GM12878 (cell line): ENCODE data around the gene SLC38A4. TPM values are rescaled to one million over a fixed set of nuclear protein-coding genes. Genes with fewer than 3 reads are reported as not detected.
A peak's percentile ranks its signal among the peaks of the same experiment; 100 is the strongest.

Source experiments
- ATAC-seq: fragments of 200-7000 bp; cut with Tn5 transposase; 3 replicates; pipeline ENCODE4 v1.9.1; 2020; ENCODE audit warnings: mild to moderate bottlenecking, moderate library complexity
- BruUV-seq: library from RNA; stranded (reverse); fragments of 400-500 nt; replicated peaks from 2 replicates; lab custom pipeline; 2021; lab: Mats Ljungman, UMichigan
- CTCF ChIA-PET: fragments of 300-600 bp; sonication (Branson Sonifier 250); formaldehyde crosslinking; extraction: SDS; loops from one replicate; lab custom pipeline; 2021; ENCODE audit warnings: inconsistent platforms; lab: Yijun Ruan, JAX
- POLR2A ChIA-PET: fragments of 350-600 bp; formaldehyde crosslinking; extraction: SDS; loops from one replicate; lab custom pipeline; 2021; ENCODE audit warnings: inconsistent platforms; lab: Charles Lee
- RAD21 ChIA-PET: fragments of 300-600 bp; sonication (Branson Sonifier 250); formaldehyde crosslinking; loops from one replicate; lab custom pipeline; 2023; ENCODE audit warnings: antibody characterized with exemption; ENCODE audit not compliant: unreplicated experiment; lab: Charles Lee
- SMC1A ChIA-PET: fragments of 300-600 bp; sonication (Branson Sonifier 250); formaldehyde crosslinking; loops from one replicate; lab custom pipeline; 2023; ENCODE audit not compliant: unreplicated experiment, uncharacterized antibody; lab: Charles Lee
- DNase-seq: peaks from one replicate; pipeline ENCODE4 v3.0.0-alpha.2; 2011; ENCODE audit warnings: low read depth, low spot score
- FAIRE-seq: peaks from 3 replicates; lab custom pipeline; 2011; peaks lifted over from hg19 to GRCh38; lab: Jason Lieb, UNC
- H2AFZ ChIP-seq: 2 replicates; pipeline ENCODE4 v1.6.0; 2011; ENCODE audit warnings: low read depth, low read length, control low read depth; ENCODE audit not compliant: control insufficient read depth
- H3K27ac ChIP-seq: 2 replicates; pipeline ENCODE4 v1.5.1; 2011; ENCODE audit warnings: control low read depth; ENCODE audit not compliant: control insufficient read depth, insufficient read depth
- H3K27me3 ChIP-seq, 2 experiments: replicated peaks in 1 of 2; 2 replicates each; pipeline versions ENCODE4 v1.6.0 to v1.6.1; 2011; ENCODE audit warnings: low read length in 1 of 2; ENCODE audit not compliant: control insufficient read depth in 2 of 2, insufficient read depth in 2 of 2
- H3K36me3 ChIP-seq, 2 experiments: 2 replicates each; pipeline ENCODE4 v1.5.1; 2011; ENCODE audit warnings: low read length in 1 of 2; ENCODE audit not compliant: control insufficient read depth in 2 of 2, insufficient read depth in 2 of 2
- H3K4me1 ChIP-seq: 2 replicates; pipeline ENCODE4 v1.6.1; 2011; ENCODE audit warnings: mild to moderate bottlenecking, low read length, moderate library complexity, mixed read lengths; ENCODE audit not compliant: control insufficient read depth, insufficient read depth
- H3K4me2 ChIP-seq: 2 replicates; pipeline ENCODE4 v1.6.0; 2011; ENCODE audit warnings: control low read depth; ENCODE audit not compliant: control insufficient read depth, insufficient read depth
- H3K4me3 ChIP-seq: fragments of 200-600 bp; sonication (generic); 2 replicates; pipeline ENCODE4 v1.5.1; 2016
- H3K79me2 ChIP-seq: 2 replicates; pipeline ENCODE4 v1.6.0; 2011; ENCODE audit warnings: low read length; ENCODE audit not compliant: control insufficient read depth, insufficient read depth
- H3K9ac ChIP-seq: 2 replicates; pipeline ENCODE4 v1.8.0; 2011; ENCODE audit warnings: low read length, control low read depth, mixed read lengths; ENCODE audit not compliant: control insufficient read depth, insufficient read depth
- H3K9me3 ChIP-seq: replicated peaks from 3 replicates; pipeline ENCODE4 v1.5.1; 2011; ENCODE audit warnings: mild to moderate bottlenecking, low read length; ENCODE audit not compliant: control insufficient read depth, insufficient read depth
- H4K20me1 ChIP-seq: 2 replicates; pipeline ENCODE4 v1.6.0; 2011; ENCODE audit not compliant: control insufficient read depth, insufficient read depth
- EED ChIP-seq: sonication (generic); IDR thresholded peaks from 2 replicates; pipeline ENCODE4 v1.6.1; 2016; ENCODE audit warnings: antibody characterized with exemption, low read depth
- GATAD2B ChIP-seq: fragments of 450-650 bp; conservative IDR thresholded peaks from 2 replicates; pipeline ENCODE4 v1.6.1; 2017; ENCODE audit warnings: low read depth, mild to moderate bottlenecking, moderate library complexity
- JUNB ChIP-seq: IDR thresholded peaks from 2 replicates; pipeline ENCODE4 v1.6.1; 2016; ENCODE audit warnings: antibody characterized with exemption, mild to moderate bottlenecking
- KLF5 ChIP-seq: fragments of 450-650 bp; IDR thresholded peaks from 2 replicates; pipeline ENCODE4 v1.6.1; 2014; ENCODE audit warnings: mild to moderate bottlenecking; ENCODE audit not compliant: partially characterized antibody
- NR2C2 ChIP-seq: IDR thresholded peaks from 2 replicates; pipeline ENCODE4 v1.6.1; 2011; ENCODE audit warnings: borderline replicate concordance, low read depth; ENCODE audit not compliant: control insufficient read depth, insufficient read length
- PAX5 ChIP-seq: IDR thresholded peaks from 2 replicates; pipeline ENCODE4 v1.6.1; 2011; ENCODE audit warnings: low read depth, low read length, borderline replicate concordance
- POU2F2 ChIP-seq: IDR thresholded peaks from 3 replicates; pipeline ENCODE4 v1.6.1; 2011; ENCODE audit warnings: low read depth, mild to moderate bottlenecking, low read length, borderline replicate concordance
- RAD51 ChIP-seq: fragments of 450-650 bp; IDR thresholded peaks from 2 replicates; pipeline ENCODE4 v1.6.1; 2016; ENCODE audit warnings: moderate library complexity, mild to moderate bottlenecking, inconsistent platforms
- WGBS: methylation state at CpG from one replicate; pipeline ENCODE4 v1.1.6; 2016; ENCODE audit warnings: low lambda C conversion rate; ENCODE audit not compliant: insufficient replicate concordance, insufficient coverage; ENCODE audit errors: missing lambda C conversion rate; 5-methylcytosine and 5-hydroxymethylcytosine counted together
- in situ Hi-C: fragments of 300-500 bp; cut with MboI; formaldehyde crosslinking; loops from 9 replicates; pipeline ENCODE4 v1.14.3; 2018; ENCODE audit warnings: mixed read lengths
- intact Hi-C: fragments of 100-400 bp; cut with micrococcal nuclease; formaldehyde crosslinking; loops from one replicate; pipeline ENCODE4 v1.14.2; 2022; ENCODE audit not compliant: unreplicated experiment
- polyA plus RNA-seq, 11 experiments: library from polyadenylated mRNA; depleted of rRNA in 4 of 11; unstranded in 6 of 11; stranded (reverse) in 5 of 11; fragments of >200 nt; fragmentation: Nextera tagmentation in 4 of 11; fragmentation: Illumina TruSeq in 1 of 11; extraction: Ambion mirVana in 4 of 11; extraction: Trizol in 1 of 11; gene quantifications; 1 replicate in 1 of 11; 2 replicates in 10 of 11; pipeline versions ENCODE4 v1.2.1 to v1.2.3, GENCODE V29; 2011 to 2016; ENCODE audit warnings: inconsistent platforms in 2 of 11, missing spikeins in 2 of 11, low read depth in 1 of 11
- total RNA-seq, 4 experiments: library from RNA; depleted of rRNA in 3 of 4; stranded (reverse); fragments of >200 nt in 3 of 4; fragmentation: Illumina TruSeq in 1 of 4; extraction: Trizol in 1 of 4; gene quantifications; 2 replicates each; pipeline versions ENCODE4 v1.2.1 to v1.2.3, GENCODE V29; 2013 to 2021
- TF ChIP-seq, protein P1 (sequence below): fragments of 150-350 bp; IDR thresholded peaks from 2 replicates; pipeline ENCODE4 v1.6.1; 2014; ENCODE audit warnings: mild to moderate bottlenecking, low read depth, low read length
- TF ChIP-seq, protein P2 (sequence below): IDR thresholded peaks from 2 replicates; pipeline ENCODE4 v1.6.1; 2012; ENCODE audit warnings: low read depth, low read length, improper control_type of control experiment

The SLC38A4 gene
- total and polyA plus RNA-seq, 10 of the 15 experiments (the other 5 are each of a cell fraction or from before 2014, with no cell fraction given), result 0.04 to 0.52 (median 0.13) TPM; not detected in 2

DNA sequence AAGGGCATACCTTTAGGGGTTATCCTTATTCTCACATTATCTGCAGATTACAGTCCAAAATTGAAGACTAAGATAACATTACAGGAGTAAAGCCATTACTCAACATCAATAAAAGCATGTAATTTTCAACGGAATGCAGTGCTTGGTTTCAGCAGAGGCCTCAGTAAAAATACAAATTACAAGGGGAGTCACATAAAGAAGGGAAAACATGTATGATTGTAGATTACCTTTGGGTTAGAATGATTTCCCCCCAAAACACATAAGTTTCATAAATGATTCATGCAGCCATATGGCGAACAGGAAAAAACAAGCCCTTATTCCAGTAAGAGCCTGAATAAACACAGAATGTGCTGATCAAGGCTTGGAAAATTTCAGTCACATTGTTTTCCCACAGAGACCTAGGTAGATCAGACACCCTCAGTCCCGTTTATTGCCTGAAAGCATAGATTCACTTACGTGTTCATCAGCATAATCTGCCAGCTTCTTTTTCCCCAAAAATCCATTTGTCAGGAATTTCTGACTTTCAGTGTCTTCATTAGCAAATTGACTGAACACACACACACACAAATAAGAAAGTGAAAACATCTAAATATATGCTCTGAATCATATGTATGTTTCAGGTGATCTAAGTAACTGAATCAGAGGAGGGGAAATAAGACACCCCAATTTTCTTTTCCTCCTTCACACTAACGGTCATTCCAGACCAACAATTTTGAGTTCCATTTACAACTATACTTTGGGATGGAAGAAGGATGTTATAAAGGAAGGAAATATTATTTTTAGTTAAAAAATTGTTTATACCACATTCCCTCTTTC is 37.5 kb downstream of the SLC38A4 start:
- Histone ChIP-seq H3K4me3 (no peak overlapping the region), H3K4me1 (peaks cover 17% of the 10 kb centered on the region), H3K9me3 (no peaks in the 10 kb centered on the region; the same call in 2 of the 3 replicates), H2AFZ (no peak overlapping the region), H3K9ac (no peak overlapping the region), H3K36me3 (no peaks in the 10 kb centered on the region), H3K27ac (no peak overlapping the region), H3K79me2 (no peaks in the 10 kb centered on the region), H3K27me3 (no peaks in the 10 kb centered on the region), H4K20me1 (no peaks in the 10 kb centered on the region), H3K4me2 (no peak overlapping the region)
- ChIA-PET SMC1A (interaction anchor here (0.6 to 1.0 kb wide), 2 partner anchors 10 to 29 kb away, joined by 3 to 4 read pairs; no protein-coding TSS in a partner anchor), RAD21 (interaction anchor here (0.7 kb wide), 1 partner anchor 670 kb away, joined by 3 read pairs; no protein-coding TSS in a partner anchor), CTCF (no interaction called here), POLR2A (no interaction called here)
- no TSS peak for BruUV-seq
- DNase-seq (no peak), ATAC-seq (no peak), FAIRE-seq (no peak)
- intact Hi-C loops, result no loop called here
- WGBS, result 46% methylated on average over 5 of the region's 5 CpGs
- TF ChIP-seq JUNB (0 out of 2 replicates have a peak, but pooled peaks have one; percentile 22), EED (0 out of 2 replicates have a peak, but pooled peaks have one; percentile 18), POU2F2 (no peak), NR2C2 (no peak)
- in situ Hi-C loops, result no loop called here

DNA sequence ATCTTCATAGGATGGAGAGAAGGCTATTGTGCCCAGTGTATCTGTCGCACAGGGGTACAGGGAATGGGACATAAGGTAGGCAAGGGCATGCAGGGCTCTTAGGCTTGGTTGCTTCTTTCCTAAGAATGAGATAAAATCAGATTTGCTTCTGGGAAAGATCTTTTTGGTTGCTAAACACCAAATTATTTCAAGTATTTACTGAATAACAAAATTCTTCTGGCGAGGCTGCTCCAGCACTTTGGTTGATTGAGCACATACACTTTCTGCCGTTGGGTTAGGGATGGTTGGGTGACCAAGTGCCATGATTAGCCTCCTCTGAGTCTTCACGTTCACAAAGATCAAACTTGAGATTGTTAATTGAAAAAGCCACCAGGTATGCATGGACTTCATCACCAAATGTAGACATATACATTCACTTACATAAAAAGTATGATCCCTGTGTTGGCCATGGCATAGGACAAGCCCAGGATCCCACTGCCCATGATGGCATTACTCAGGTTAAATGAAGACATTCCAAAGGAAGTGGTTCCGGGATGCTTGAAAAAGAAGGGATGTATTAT is 38.2 kb downstream of the SLC38A4 start:
- DNase-seq (no peak), ATAC-seq (no peak), FAIRE-seq (no peak)
- no peaks in the 10 kb centered on the region for H3K36me3 ChIP-seq
- no peaks in the 10 kb centered on the region for H3K9me3 ChIP-seq
- no peak overlapping the region for H3K4me3 ChIP-seq
- in situ Hi-C loops (no loop called here), intact Hi-C loops (no loop called here)
- no peaks in the 10 kb centered on the region for H3K27me3 ChIP-seq
- ChIA-PET SMC1A (no interaction called here), POLR2A (no interaction called here), RAD21 (no interaction called here), CTCF (no interaction called here)
- no peaks in the 10 kb centered on the region for H4K20me1 ChIP-seq
- H3K9ac ChIP-seq, result no peak overlapping the region
- H2AFZ ChIP-seq, result no peak overlapping the region
- BruUV-seq, result no TSS peak
- H3K79me2 ChIP-seq, result no peaks in the 10 kb centered on the region
- peaks cover 17% of the 10 kb centered on the region for H3K4me1 ChIP-seq
- no peak overlapping the region for H3K27ac ChIP-seq
- WGBS, result 78% methylated on average over 5 of the region's 5 CpGs
- no peak overlapping the region for H3K4me2 ChIP-seq
- TF ChIP-seq, protein P1, sequence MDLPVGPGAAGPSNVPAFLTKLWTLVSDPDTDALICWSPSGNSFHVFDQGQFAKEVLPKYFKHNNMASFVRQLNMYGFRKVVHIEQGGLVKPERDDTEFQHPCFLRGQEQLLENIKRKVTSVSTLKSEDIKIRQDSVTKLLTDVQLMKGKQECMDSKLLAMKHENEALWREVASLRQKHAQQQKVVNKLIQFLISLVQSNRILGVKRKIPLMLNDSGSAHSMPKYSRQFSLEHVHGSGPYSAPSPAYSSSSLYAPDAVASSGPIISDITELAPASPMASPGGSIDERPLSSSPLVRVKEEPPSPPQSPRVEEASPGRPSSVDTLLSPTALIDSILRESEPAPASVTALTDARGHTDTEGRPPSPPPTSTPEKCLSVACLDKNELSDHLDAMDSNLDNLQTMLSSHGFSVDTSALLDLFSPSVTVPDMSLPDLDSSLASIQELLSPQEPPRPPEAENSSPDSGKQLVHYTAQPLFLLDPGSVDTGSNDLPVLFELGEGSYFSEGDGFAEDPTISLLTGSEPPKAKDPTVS, result no peak
- TF ChIP-seq PAX5 (no peak), GATAD2B (no peak), RAD51 (no peak), KLF5 (no peak)
- TF ChIP-seq, protein P2, sequence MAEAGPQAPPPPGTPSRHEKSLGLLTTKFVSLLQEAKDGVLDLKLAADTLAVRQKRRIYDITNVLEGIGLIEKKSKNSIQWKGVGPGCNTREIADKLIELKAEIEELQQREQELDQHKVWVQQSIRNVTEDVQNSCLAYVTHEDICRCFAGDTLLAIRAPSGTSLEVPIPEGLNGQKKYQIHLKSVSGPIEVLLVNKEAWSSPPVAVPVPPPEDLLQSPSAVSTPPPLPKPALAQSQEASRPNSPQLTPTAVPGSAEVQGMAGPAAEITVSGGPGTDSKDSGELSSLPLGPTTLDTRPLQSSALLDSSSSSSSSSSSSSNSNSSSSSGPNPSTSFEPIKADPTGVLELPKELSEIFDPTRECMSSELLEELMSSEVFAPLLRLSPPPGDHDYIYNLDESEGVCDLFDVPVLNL, result no peak
